ENCODE data around the gene PTPRN2. TPM values are rescaled to one million over a fixed set of nuclear protein-coding genes. Genes with fewer than 3 reads are reported as not detected.

The PTPRN2 gene
- total RNA-seq, 1 donor from 2014 or later: 11.4 TPM

DNA sequence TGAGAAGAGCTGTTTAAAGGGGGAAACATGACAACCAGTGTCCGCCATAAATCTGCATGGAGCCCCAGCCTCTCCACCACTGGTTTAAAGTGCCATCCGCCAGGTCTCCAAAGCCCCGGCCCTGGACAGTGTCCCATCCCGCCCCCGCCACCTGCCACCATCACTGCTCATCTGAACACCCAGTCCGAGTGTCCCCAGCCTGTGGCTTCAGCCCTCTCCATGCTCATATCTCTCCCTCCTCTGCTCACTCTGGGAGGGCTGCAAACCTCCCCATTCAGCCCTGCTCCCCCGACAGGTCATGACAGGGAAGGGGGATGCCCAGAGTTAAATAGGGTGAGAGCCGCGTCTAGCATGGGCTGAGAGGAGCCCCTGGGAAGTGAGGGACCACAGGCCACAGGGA is 984.6 kb downstream of the PTPRN2 start:
- no peaks in the 10 kb centered on the region for H3K36me3 Mint-ChIP-seq (ENCODE audit: insufficient read depth)
- no peaks in the 10 kb centered on the region for H3K9me3 Mint-ChIP-seq (ENCODE audit: low read depth)
- no peak overlapping the region for H3K27ac Mint-ChIP-seq
- TF ChIP-seq, protein P1, sequence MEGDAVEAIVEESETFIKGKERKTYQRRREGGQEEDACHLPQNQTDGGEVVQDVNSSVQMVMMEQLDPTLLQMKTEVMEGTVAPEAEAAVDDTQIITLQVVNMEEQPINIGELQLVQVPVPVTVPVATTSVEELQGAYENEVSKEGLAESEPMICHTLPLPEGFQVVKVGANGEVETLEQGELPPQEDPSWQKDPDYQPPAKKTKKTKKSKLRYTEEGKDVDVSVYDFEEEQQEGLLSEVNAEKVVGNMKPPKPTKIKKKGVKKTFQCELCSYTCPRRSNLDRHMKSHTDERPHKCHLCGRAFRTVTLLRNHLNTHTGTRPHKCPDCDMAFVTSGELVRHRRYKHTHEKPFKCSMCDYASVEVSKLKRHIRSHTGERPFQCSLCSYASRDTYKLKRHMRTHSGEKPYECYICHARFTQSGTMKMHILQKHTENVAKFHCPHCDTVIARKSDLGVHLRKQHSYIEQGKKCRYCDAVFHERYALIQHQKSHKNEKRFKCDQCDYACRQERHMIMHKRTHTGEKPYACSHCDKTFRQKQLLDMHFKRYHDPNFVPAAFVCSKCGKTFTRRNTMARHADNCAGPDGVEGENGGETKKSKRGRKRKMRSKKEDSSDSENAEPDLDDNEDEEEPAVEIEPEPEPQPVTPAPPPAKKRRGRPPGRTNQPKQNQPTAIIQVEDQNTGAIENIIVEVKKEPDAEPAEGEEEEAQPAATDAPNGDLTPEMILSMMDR (IDR thresholded peaks at IDR 0.05; ENCODE audit: unreplicated experiment): no peak
- no peak for DNase-seq (ENCODE audit: low spot score, unreplicated experiment)
- H3K27me3 Mint-ChIP-seq: peaks cover 25% of the 10 kb centered on the region
- peaks cover under 1% of the 10 kb centered on the region for H3K4me1 Mint-ChIP-seq (ENCODE audit: low read depth)
- no peak overlapping the region for H3K4me3 Mint-ChIP-seq (ENCODE audit: low read depth)

DNA sequence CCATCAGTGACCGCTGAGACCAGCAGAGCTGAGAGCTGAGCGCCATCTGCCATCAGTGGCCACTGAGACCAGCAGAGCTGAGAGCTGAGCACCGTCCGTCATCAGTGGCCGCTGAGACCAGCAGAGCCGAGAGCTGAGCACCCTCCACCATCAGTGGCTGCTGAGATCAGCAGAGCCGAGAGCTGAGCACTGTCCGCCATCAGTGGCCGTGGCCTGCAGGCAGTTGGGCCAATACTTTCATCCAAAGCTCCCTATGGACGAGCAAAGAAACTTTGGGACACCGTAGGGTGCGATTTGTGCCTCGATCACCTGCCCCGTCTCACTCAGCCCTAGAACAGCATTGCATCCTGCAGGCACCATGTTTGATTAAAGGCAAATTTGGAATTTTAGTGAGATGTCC is 985.0 kb downstream of the PTPRN2 start:
- Mint-ChIP-seq H3K4me1 (ENCODE audit: low read depth) (peaks cover 4% of the 10 kb centered on the region), H3K4me3 (ENCODE audit: low read depth) (no peak overlapping the region), H3K9me3 (ENCODE audit: low read depth) (no peaks in the 10 kb centered on the region), H3K27me3 (peaks cover 25% of the 10 kb centered on the region), H3K27ac (no peak overlapping the region), H3K36me3 (ENCODE audit: insufficient read depth) (no peaks in the 10 kb centered on the region)
- no peak for DNase-seq (ENCODE audit: low spot score, unreplicated experiment)
- TF ChIP-seq, protein P1 (IDR thresholded peaks at IDR 0.05; ENCODE audit: unreplicated experiment): no peak

DNA sequence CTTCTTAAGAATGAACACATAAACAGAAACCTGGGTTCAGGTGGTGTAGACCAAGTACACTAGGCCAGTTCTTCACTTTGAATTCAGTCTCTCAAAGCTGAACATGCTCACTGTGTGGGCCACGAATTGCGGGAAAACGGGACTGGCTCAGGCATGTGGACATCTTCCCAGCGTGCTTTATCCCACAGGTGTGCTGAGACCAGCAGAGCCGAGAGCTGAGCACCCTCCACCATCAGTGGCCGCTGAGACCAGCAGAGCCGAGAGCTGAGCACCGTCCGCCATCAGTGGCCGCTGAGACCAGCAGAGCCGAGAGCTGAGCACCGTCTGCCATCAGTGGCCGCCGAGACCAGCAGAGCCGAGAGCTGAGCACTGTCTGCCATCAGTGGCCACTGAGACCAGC is 985.5 kb downstream of the PTPRN2 start:
- no peaks in the 10 kb centered on the region for H3K9me3 Mint-ChIP-seq (ENCODE audit: low read depth)
- TF ChIP-seq, protein P1 (IDR thresholded peaks at IDR 0.05; ENCODE audit: unreplicated experiment): no peak
- DNase-seq (ENCODE audit: low spot score, unreplicated experiment): no peak
- peaks cover 25% of the 10 kb centered on the region for H3K27me3 Mint-ChIP-seq
- no peak overlapping the region for H3K4me3 Mint-ChIP-seq (ENCODE audit: low read depth)
- no peaks in the 10 kb centered on the region for H3K36me3 Mint-ChIP-seq (ENCODE audit: insufficient read depth)
- H3K27ac Mint-ChIP-seq: no peak overlapping the region
- H3K4me1 Mint-ChIP-seq (ENCODE audit: low read depth): peaks cover 9% of the 10 kb centered on the region

DNA sequence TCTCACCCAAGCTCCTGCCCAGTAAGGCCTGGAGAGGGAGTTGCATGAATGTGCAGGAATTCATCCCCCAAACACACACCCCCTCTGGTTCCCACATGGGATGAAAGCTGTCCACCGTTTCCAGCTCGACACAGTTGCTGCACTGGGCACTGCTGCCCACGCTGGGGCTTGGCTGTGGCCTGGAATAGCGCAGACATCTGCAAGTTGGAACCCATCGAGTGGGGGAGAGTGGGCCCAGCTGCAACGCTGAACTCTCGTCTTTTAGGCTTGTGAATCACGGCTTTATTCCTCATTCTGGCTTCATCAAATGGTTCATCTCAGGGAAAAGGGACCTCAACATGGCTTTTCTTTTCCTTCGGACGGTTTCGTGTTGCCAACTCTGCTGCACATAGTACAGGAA is 986.1 kb downstream of the PTPRN2 start:
- Mint-ChIP-seq H3K9me3 (ENCODE audit: low read depth) (no peaks in the 10 kb centered on the region), H3K27me3 (peaks cover 21% of the 10 kb centered on the region), H3K4me1 (ENCODE audit: low read depth) (peaks cover 13% of the 10 kb centered on the region), H3K36me3 (ENCODE audit: insufficient read depth) (no peaks in the 10 kb centered on the region), H3K27ac (no peak overlapping the region), H3K4me3 (ENCODE audit: low read depth) (no peak overlapping the region)
- DNase-seq (ENCODE audit: low spot score, unreplicated experiment): no peak
- TF ChIP-seq, protein P1 (IDR thresholded peaks at IDR 0.05; ENCODE audit: unreplicated experiment): no peak

DNA sequence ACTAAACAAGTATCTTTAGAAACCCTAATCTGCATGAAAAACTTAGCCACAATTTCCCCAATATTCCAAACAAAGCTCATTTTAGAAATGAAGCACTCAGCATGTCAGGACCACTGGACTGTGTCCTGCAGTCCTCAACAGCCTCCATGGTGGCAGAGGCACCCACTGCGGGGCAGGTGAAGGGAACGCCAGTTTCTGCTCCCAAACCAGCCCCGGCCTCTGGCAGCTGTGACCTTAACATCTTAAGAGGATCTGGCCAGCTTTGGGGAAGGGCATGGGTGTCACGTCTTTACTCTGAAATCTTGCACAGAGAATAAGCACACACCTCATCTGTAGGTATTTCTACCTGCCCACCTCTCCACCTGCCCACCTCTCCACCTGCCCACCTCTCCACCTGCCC is 988.1 kb downstream of the PTPRN2 start:
- Mint-ChIP-seq H3K9me3 (ENCODE audit: low read depth) (no peaks in the 10 kb centered on the region), H3K36me3 (ENCODE audit: insufficient read depth) (no peaks in the 10 kb centered on the region)
- DNase-seq (ENCODE audit: low spot score, unreplicated experiment): no peak

More for the DNA sequence above, 988.1 kb downstream of the PTPRN2 start:
- H3K27me3 Mint-ChIP-seq: peaks cover 32% of the 10 kb centered on the region
- H3K4me3 Mint-ChIP-seq (ENCODE audit: low read depth): no peak overlapping the region
- H3K27ac Mint-ChIP-seq: no peak overlapping the region
- peaks cover 13% of the 10 kb centered on the region for H3K4me1 Mint-ChIP-seq (ENCODE audit: low read depth)
- TF ChIP-seq, protein P1 (IDR thresholded peaks at IDR 0.05; ENCODE audit: unreplicated experiment): no peak
